CD4-positive, alpha-beta memory T cell (primary cell): ENCODE results near the gene CCNDBP1. TPM values are rescaled to one million over a fixed set of nuclear protein-coding genes. Genes with fewer than 3 reads are reported as not detected.

Source experiments
- CTCF ChIA-PET: fragments of 350-600 bp; sonication (Branson Sonifier 250); formaldehyde crosslinking; loops from one replicate; lab custom pipeline; 2021; ENCODE audit warnings: inconsistent platforms; ENCODE audit not compliant: partially characterized antibody; lab: Charles Lee
- POLR2A ChIA-PET: fragments of 350-600 bp; sonication (Branson Sonifier 250); formaldehyde crosslinking; loops from one replicate; lab custom pipeline; 2021; ENCODE audit not compliant: partially characterized antibody; lab: Charles Lee
- DNase-seq, 5 donors: peaks; one replicate each; pipeline versions ENCODE4 v3.0.0 to v3.0.0-alpha.2; 2020 to 2022; ENCODE audit warnings: mixed read lengths in 1 of 5
- H3K27ac ChIP-seq: one replicate; pipeline ENCODE4 v1.7.0; 2013; ENCODE audit warnings: low read depth, low read length
- H3K27me3 ChIP-seq: 2 replicates; pipeline ENCODE4 v1.7.0; 2013; ENCODE audit warnings: mild to moderate bottlenecking, low read length, moderate library complexity; ENCODE audit not compliant: insufficient read depth
- H3K36me3 ChIP-seq: 2 replicates; pipeline ENCODE4 v1.7.0; 2013; ENCODE audit warnings: mild to moderate bottlenecking, low read length, moderate library complexity; ENCODE audit not compliant: insufficient read depth
- H3K4me1 ChIP-seq: 2 replicates; pipeline ENCODE4 v1.7.0; 2013; ENCODE audit warnings: mild to moderate bottlenecking, low read length, moderate library complexity; ENCODE audit not compliant: insufficient read depth
- H3K4me3 ChIP-seq, 2 donors: one replicate each; pipeline ENCODE4 v1.7.0; 2013; ENCODE audit warnings: low read length in 2 of 2, mild to moderate bottlenecking in 1 of 2
- H3K9me3 ChIP-seq, 2 donors: one replicate each; pipeline ENCODE4 v1.7.0; 2013; ENCODE audit warnings: low read length in 2 of 2, control low read depth in 1 of 2; ENCODE audit not compliant: control insufficient read depth in 1 of 2
- H3K27ac Mint-ChIP-seq, 7 donors: one replicate each; pipeline ENCODE4 v1.8.0; 2020 to 2021; ENCODE audit warnings: mixed read lengths in 7 of 7, mild to moderate bottlenecking in 6 of 7, inconsistent platforms in 3 of 7, moderate library complexity in 3 of 7
- H3K27me3 Mint-ChIP-seq, 2 donors: one replicate each; pipeline ENCODE4 v1.8.0; 2020 to 2021; ENCODE audit warnings: mixed read lengths in 2 of 2
- H3K36me3 Mint-ChIP-seq, 2 donors: one replicate each; pipeline ENCODE4 v1.8.0; 2020 to 2021; ENCODE audit warnings: mixed read lengths in 2 of 2, inconsistent platforms in 1 of 2, mild to moderate bottlenecking in 1 of 2
- H3K4me1 Mint-ChIP-seq, 4 donors: one replicate each; pipeline ENCODE4 v1.8.0; 2020 to 2021; ENCODE audit warnings: mixed read lengths in 4 of 4, mild to moderate bottlenecking in 1 of 4
- H3K4me3 Mint-ChIP-seq, 8 donors: one replicate each; pipeline ENCODE4 v1.8.0; 2020 to 2021; ENCODE audit warnings: mixed read lengths in 8 of 8, mild to moderate bottlenecking in 7 of 8, moderate library complexity in 6 of 8, inconsistent platforms in 3 of 8
- H3K9me3 Mint-ChIP-seq, 8 donors: one replicate each; pipeline ENCODE4 v1.8.0; 2020 to 2021; ENCODE audit warnings: mixed read lengths in 8 of 8, mild to moderate bottlenecking in 5 of 8, inconsistent platforms in 3 of 8, moderate library complexity in 1 of 8
- intact Hi-C: fragments of 100-400 bp; cut with micrococcal nuclease; formaldehyde crosslinking; loops from one replicate; pipeline ENCODE4 v1.15.1; 2023
- polyA plus RNA-seq, 2 donors: library from polyadenylated mRNA; unstranded; fragments of 300-500 nt; fragmentation: Illumina TruSeq; gene quantifications; one replicate each; pipeline ENCODE4 v1.2.3, GENCODE V29; 2021
- total RNA-seq, 2 experiments: library from RNA; stranded (reverse); gene quantifications; one replicate each; pipeline ENCODE4 v1.2.3, GENCODE V29; 2021

CCNDBP1 gene
- 100 to 1,000 TPM; 127 to 128 TPM for total RNA-seq
- 100 to 1,000 TPM; 185 to 262 TPM for polyA plus RNA-seq

- Mint-ChIP-seq H3K27ac (peak within 1 kb of the TSS; percentile 92 to 98 (median 96)), H3K4me3 (peak within 1 kb of the TSS; percentile 94 to 99 (median 96)), H3K36me3 (peaks cover 15 to 38% of the 10 kb centered on the region in 2 donors), H3K9me3 (no peaks in the 10 kb centered on the region), H3K4me1 (peaks cover 21 to 54% (median 35%) of the 10 kb centered on the region in 4 donors), H3K27me3 (no peaks in the 10 kb centered on the region)
- Histone ChIP-seq H3K9me3 (no peaks in the 10 kb centered on the region), H3K27ac (peak within 1 kb of the TSS; percentile 73), H3K4me1 (peaks cover 33% of the 10 kb centered on the region), H3K36me3 (peaks cover 12% of the 10 kb centered on the region), H3K4me3 (peak within 1 kb of the TSS; percentile 85 to 92), H3K27me3 (no peaks in the 10 kb centered on the region)
- ChIA-PET POLR2A (interaction anchor here (0.8 to 1.8 kb wide), 11 partner anchors 9 to 326 kb away, joined by 3 to 10 read pairs (median 5); partner anchors contain the start of genes TMEM62 and UBR1), CTCF (interaction anchor here (0.9 to 2.0 kb wide), 4 partner anchors 19 to 100 kb away, joined by 5 to 8 read pairs (median 6); partner anchors contain the start of gene UBR1)
- peak; percentile 81 to 90 (median 86) for DNase-seq
- intact Hi-C loops: loop anchor here (1.0 to 10.0 kb wide), 5 partner anchors 53 to 481 kb away; partner anchors contain the start of genes CDAN1, LCMT2, TMEM62 and UBR1
These were observed at the start of gene CCNDBP1 for GRCh38 chr15:43185157-43186002. TSS of gene CCNDBP1 (plus strand) at chr15:43185403. CDS start at chr15:43185499, 96 bp downstream.

DNA sequence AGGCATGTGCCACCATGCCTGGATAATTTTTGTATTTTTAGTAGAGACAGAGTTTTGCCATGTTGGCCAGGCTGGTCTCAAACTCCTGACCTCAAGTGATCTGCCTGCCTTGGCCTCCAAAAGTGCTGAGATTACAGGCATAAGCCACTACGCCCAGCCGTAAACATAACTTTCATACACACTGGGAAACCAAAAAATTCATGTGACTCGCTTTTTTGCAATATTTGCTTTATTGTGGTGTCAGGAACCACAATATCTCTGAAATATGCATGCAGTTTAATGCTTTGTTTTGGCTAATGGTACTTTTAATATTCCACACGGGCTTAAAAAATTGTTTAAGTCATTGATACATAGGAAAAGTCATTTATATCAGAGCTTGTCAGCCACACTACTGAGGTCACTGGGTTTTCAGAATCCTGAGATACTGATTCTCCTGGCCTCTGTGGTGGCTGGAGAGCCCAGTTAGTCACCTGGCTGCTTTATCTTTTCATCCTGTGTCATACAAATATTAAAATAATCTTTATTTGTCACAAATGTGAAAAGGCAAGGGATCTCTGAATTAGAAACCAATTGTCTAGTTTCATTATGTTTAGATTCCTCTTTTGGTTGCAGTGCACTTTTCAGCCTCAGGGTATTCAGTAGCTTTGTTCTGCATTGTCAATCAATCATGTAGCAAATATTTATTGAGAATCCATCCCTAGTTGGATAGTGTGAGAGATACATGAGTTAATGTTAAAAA is 41.8 kb upstream of the CCNDBP1 start:
- Histone ChIP-seq H3K27me3 (no peaks in the 10 kb centered on the region), H3K27ac (no peak overlapping the region), H3K9me3 (no peaks in the 10 kb centered on the region), H3K4me1 (peaks cover 16% of the 10 kb centered on the region), H3K36me3 (peaks cover 12% of the 10 kb centered on the region), H3K4me3 (no peak overlapping the region)
- intact Hi-C loops: no loop called here
- Mint-ChIP-seq H3K27ac (no peak overlapping the region), H3K36me3 (peaks cover 36 to 43% of the 10 kb centered on the region in 2 donors), H3K9me3 (no peaks in the 10 kb centered on the region), H3K4me3 (peak overlapping the region in 4 of 8 donors; percentile 2 to 18 (median 16)), H3K27me3 (no peaks in the 10 kb centered on the region), H3K4me1 (peaks cover 16 to 32% (median 17%) of the 10 kb centered on the region in 4 donors)
- no peak for DNase-seq
- POLR2A ChIA-PET: no interaction called here
- CTCF ChIA-PET: no interaction called here

DNA sequence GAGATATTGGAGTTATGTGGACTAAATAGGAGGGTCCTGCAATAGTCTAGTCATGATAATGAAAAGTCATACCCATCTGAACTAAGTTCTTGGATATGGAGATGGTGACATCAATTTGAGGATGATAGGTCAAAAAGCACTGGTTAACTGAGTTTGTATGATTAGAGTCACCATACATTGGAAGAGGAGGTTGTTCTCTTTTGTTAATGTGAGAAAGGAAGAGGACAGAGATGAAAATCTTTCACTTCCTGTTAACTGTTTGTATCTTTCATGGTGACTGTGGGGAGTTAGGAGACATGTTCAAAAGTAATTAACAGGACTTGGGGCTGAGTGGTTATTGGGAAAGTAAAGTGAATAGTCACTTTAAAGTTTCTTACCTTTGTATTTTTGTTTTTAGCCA is 40.7 kb upstream of the CCNDBP1 start:
- H3K36me3 ChIP-seq: peaks cover 12% of the 10 kb centered on the region
- H3K4me1 ChIP-seq: peaks cover 16% of the 10 kb centered on the region
- ChIA-PET POLR2A (no interaction called here), CTCF (no interaction called here)
- intact Hi-C loops: no loop called here
- Mint-ChIP-seq H3K27ac (peak overlapping the region in 2 of 7 donors; percentile 2 to 41), H3K27me3 (no peaks in the 10 kb centered on the region), H3K4me1 (peaks cover 16 to 32% (median 18%) of the 10 kb centered on the region in 4 donors), H3K36me3 (peaks cover 31 to 37% of the 10 kb centered on the region in 2 donors), H3K9me3 (no peaks in the 10 kb centered on the region), H3K4me3 (peak overlapping the region in 2 of 8 donors; percentile 7 to 9)
- no peaks in the 10 kb centered on the region for H3K9me3 ChIP-seq
- H3K27me3 ChIP-seq: no peaks in the 10 kb centered on the region
- H3K4me3 ChIP-seq: no peak overlapping the region
- no peak overlapping the region for H3K27ac ChIP-seq
- no peak for DNase-seq

DNA sequence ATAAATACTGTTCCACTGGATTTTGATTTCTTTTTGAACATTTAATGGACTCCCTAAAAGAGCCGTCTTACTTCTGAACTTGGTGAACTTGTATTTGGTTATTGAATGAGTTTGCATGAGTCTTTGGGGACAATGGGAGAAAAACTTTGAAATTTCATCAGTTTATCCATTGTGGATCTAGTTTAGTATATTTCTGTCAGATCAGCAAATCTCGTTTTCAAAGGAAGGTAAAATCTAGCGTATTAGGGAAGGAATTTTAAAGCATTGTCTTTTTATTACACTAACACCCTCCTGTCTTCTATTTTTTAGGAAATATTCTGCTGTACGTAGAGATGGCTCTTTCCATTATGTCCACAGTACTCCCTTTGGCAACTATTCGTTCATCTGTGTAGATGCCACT is 39.0 kb upstream of the CCNDBP1 start:
- Mint-ChIP-seq H3K9me3 (no peaks in the 10 kb centered on the region), H3K27ac (no peak overlapping the region), H3K27me3 (no peaks in the 10 kb centered on the region), H3K4me3 (no peak overlapping the region), H3K36me3 (peaks cover 14 to 20% of the 10 kb centered on the region in 2 donors), H3K4me1 (peaks cover 16 to 32% (median 18%) of the 10 kb centered on the region in 4 donors)
- Histone ChIP-seq H3K36me3 (peaks cover 5% of the 10 kb centered on the region), H3K4me3 (no peak overlapping the region), H3K27ac (no peak overlapping the region), H3K4me1 (peaks cover 23% of the 10 kb centered on the region), H3K9me3 (no peaks in the 10 kb centered on the region), H3K27me3 (no peaks in the 10 kb centered on the region)
- intact Hi-C loops: no loop called here
- ChIA-PET POLR2A (no interaction called here), CTCF (no interaction called here)
- DNase-seq: no peak

DNA sequence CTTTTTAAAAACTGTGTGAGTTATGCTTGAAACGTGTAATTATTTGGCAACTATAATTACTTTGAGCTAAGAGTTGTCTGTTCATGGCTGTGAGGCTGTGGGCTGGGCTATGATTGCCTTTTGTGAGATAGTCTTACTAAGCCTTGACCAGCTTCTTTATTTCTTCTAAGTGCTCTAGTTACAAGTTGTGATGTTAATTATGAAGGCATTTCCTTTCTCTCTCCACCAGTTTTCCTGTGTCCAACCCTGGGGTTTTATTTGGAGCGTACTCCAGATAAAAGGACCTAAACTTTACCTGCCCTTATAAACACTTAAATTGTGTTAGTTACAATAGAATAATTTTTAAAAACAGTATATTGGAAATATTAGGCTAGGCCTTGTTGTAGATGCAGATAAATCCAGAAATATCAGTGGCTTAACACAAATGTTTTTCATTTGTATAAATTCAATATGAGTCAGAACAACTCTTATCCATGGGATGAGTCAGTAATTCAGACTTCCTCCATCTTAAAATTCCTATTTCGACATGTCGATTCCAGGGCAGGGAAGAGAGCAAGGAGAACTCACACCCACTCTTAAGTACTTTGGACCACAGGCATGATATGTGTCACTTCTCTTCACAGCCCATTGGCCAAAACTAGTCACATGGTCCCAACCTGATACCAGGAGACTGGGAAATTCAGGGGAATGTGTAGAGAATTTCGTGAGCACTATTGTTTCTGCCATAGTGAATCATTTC is 34.8 kb upstream of the CCNDBP1 start:
- ChIA-PET POLR2A (interaction anchor here (0.7 kb wide), 1 partner anchor 1426 kb away, joined by 3 read pairs; no protein-coding TSS in a partner anchor), CTCF (interaction anchor here (1.6 kb wide), 1 partner anchor 54 kb away, joined by 3 read pairs; no protein-coding TSS in a partner anchor)
- H3K4me3 Mint-ChIP-seq: no peak overlapping the region
- Histone ChIP-seq H3K4me1 (peaks cover 28% of the 10 kb centered on the region), H3K27ac (no peak overlapping the region), H3K4me3 (no peak overlapping the region), H3K9me3 (no peaks in the 10 kb centered on the region), H3K27me3 (no peaks in the 10 kb centered on the region), H3K36me3 (peaks cover 16% of the 10 kb centered on the region)
- no peaks in the 10 kb centered on the region for H3K9me3 Mint-ChIP-seq
- intact Hi-C loops: loop anchor here (5.0 kb wide), 1 partner anchor 43 kb away; the partner anchor contains the start of gene UBR1
- peaks cover 10 to 25% of the 10 kb centered on the region in 2 donors for H3K36me3 Mint-ChIP-seq
- DNase-seq: no peak
- H3K4me1 Mint-ChIP-seq: peaks cover 8 to 27% (median 13%) of the 10 kb centered on the region in 4 donors
- H3K27me3 Mint-ChIP-seq: no peaks in the 10 kb centered on the region
- no peak overlapping the region for H3K27ac Mint-ChIP-seq

DNA sequence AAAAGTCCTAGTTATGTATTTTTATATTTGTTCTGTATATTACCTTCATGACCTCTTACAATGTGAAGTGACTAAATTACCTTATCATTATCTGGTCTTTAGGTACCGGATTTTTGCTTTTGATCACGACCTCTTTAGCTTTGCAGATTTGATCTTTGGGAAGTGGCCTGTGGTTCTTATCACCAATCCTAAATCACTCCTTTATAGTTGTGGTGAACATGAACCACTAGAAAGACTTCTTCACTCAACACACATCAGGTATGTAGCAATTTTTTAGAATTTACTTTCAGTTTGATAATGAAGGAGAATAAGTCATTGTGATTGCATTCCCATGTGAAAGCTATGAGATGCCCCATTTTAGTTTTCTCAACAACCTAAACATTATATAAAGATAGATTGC is 33.5 kb upstream of the CCNDBP1 start:
- no peaks in the 10 kb centered on the region for H3K27me3 Mint-ChIP-seq
- peaks cover 17 to 26% of the 10 kb centered on the region in 2 donors for H3K36me3 Mint-ChIP-seq
- H3K4me3 Mint-ChIP-seq: peak overlapping the region in 7 of 8 donors; percentile 5 to 70 (median 37)
- H3K36me3 ChIP-seq: peaks cover 21% of the 10 kb centered on the region
- ChIA-PET POLR2A (no interaction called here), CTCF (no interaction called here)
- H3K4me1 ChIP-seq: peaks cover 28% of the 10 kb centered on the region
- no peaks in the 10 kb centered on the region for H3K9me3 ChIP-seq
- H3K27ac Mint-ChIP-seq: peak overlapping the region in 3 of 7 donors; percentile 44 to 78 (median 68)
- H3K27ac ChIP-seq: no peak overlapping the region
- no peaks in the 10 kb centered on the region for H3K9me3 Mint-ChIP-seq
- peak; percentile 47 to 85 (median 78) for DNase-seq
- intact Hi-C loops: loop anchor here (5.0 kb wide), 1 partner anchor 44 kb away; the partner anchor contains the start of gene UBR1
- H3K4me3 ChIP-seq: no peak overlapping the region
- H3K4me1 Mint-ChIP-seq: peaks cover 7 to 16% (median 12%) of the 10 kb centered on the region in 4 donors
- H3K27me3 ChIP-seq: no peaks in the 10 kb centered on the region
